HCT116 (cell line): ENCODE results near the gene UBE2F. TPM values are rescaled to one million over a fixed set of nuclear protein-coding genes. Genes with fewer than 3 reads are reported as not detected.

Experiments
- ATAC-seq: fragments of 200-7000 bp; cut with Tn5 transposase; 2 replicates; pipeline ENCODE4 v1.9.1; 2020; ENCODE audit warnings: mild to moderate bottlenecking, moderate library complexity
- BruUV-seq: library from RNA; stranded (reverse); fragments of 400-500 nt; replicated peaks from 2 replicates; lab custom pipeline; 2021; lab: Mats Ljungman, UMichigan
- CTCF ChIA-PET: fragments of 300-600 bp; sonication (Branson Sonifier 250); formaldehyde crosslinking; loops from one replicate; lab custom pipeline; 2021; ENCODE audit warnings: antibody characterized with exemption; lab: Charles Lee
- POLR2A ChIA-PET: fragments of 300-600, 350-600 bp; sonication (Branson Sonifier 250); formaldehyde crosslinking; loops from one replicate; lab custom pipeline; 2021; ENCODE audit warnings: antibody characterized with exemption; lab: Charles Lee
- RAD21 ChIA-PET, 2 experiments: fragments of 300-600 bp; sonication (Branson Sonifier 250); formaldehyde crosslinking; loops; one replicate each; lab custom pipeline; 2023; ENCODE audit warnings: low total read pairs in 2 of 2; ENCODE audit not compliant: uncharacterized antibody in 2 of 2, unreplicated experiment in 2 of 2, low non-redundant PET in 1 of 2; lab: Charles Lee
- DNase-seq: peaks from one replicate; pipeline ENCODE4 v3.0.0-alpha.2; 2010; ENCODE audit warnings: low read depth, low spot score
- H2AFZ ChIP-seq: fragments of 200-600 bp; shearing (Covaris generic), sonication (generic); 2 replicates; pipeline ENCODE4 v1.6.1; 2017; ENCODE audit warnings: low read depth, mixed run types, mixed read lengths, antibody characterized with exemption, low read length; ENCODE audit not compliant: poor library complexity, severe bottlenecking
- H3K27ac ChIP-seq: 2 replicates; pipeline ENCODE4 v1.5.1; 2012; ENCODE audit warnings: low read depth, low read length
- H3K27me3 ChIP-seq: fragments of 200-600 bp; sonication (generic); 2 replicates; pipeline ENCODE4 v1.6.1; 2016; ENCODE audit warnings: mixed run types, low read length, mixed read lengths; ENCODE audit not compliant: insufficient read depth
- H3K36me3 ChIP-seq, 2 experiments: fragments of 200-500 bp in 1 of 2; fragments of 200-600 bp in 1 of 2; sonication (Bioruptor generic) in 1 of 2; sonication (generic) in 1 of 2; 2 replicates each; pipeline versions ENCODE4 v1.5.1 to v1.6.1; 2014 to 2016; ENCODE audit warnings: low read length in 2 of 2, inconsistent platforms in 1 of 2, mixed read lengths in 1 of 2, mixed run types in 1 of 2; ENCODE audit not compliant: insufficient read depth in 2 of 2, control insufficient read depth in 1 of 2
- H3K4me1 ChIP-seq, 2 experiments: fragments of 200-600 bp in 1 of 2; sonication (generic) in 1 of 2; 2 replicates each; pipeline versions ENCODE4 v1.5.1 to v1.6.1; 2012 to 2017; ENCODE audit warnings: low read length in 2 of 2, inconsistent platforms in 1 of 2, mild to moderate bottlenecking in 1 of 2, mixed read lengths in 1 of 2, mixed run types in 1 of 2, moderate library complexity in 1 of 2; ENCODE audit not compliant: insufficient read depth in 2 of 2, control insufficient read depth in 1 of 2
- H3K4me2 ChIP-seq: fragments of 200-600 bp; sonication (generic); 2 replicates; pipeline ENCODE4 v1.6.1; 2017; ENCODE audit warnings: mixed run types, low read length, mixed read lengths
- H3K4me3 ChIP-seq, 2 experiments: fragments of 200-600 bp in 1 of 2; sonication (generic) in 1 of 2; replicated peaks in 1 of 2; 2 replicates each; pipeline ENCODE4 v1.5.1; 2011 to 2016; ENCODE audit warnings: low read length in 2 of 2, control low read depth in 1 of 2, low read depth in 1 of 2, mild to moderate bottlenecking in 1 of 2, mixed read lengths in 1 of 2, mixed run types in 1 of 2
- H3K79me2 ChIP-seq: fragments of 200-600 bp; sonication (generic); 2 replicates; pipeline ENCODE4 v1.6.1; 2017; ENCODE audit warnings: mild to moderate bottlenecking, mixed run types, low read length, moderate library complexity, mixed read lengths; ENCODE audit not compliant: insufficient read depth
- H3K9ac ChIP-seq: fragments of 200-600 bp; sonication (generic); 2 replicates; pipeline ENCODE4 v1.6.1; 2016; ENCODE audit warnings: low read length, mixed read lengths
- H3K9me2 ChIP-seq: fragments of 200-600 bp; sonication (generic), shearing (Covaris generic); 2 replicates; pipeline ENCODE4 v1.6.1; 2017; ENCODE audit warnings: mixed run types, mild to moderate bottlenecking, moderate library complexity; ENCODE audit not compliant: insufficient read depth
- H3K9me3 ChIP-seq, 2 experiments: fragments of 200-500 bp in 1 of 2; fragments of 200-600 bp in 1 of 2; sonication (Bioruptor generic) in 1 of 2; sonication (generic) in 1 of 2; 2 replicates each; pipeline ENCODE4 v1.6.1; 2014 to 2017; ENCODE audit warnings: low read length in 2 of 2, mixed read lengths in 2 of 2, inconsistent platforms in 1 of 2, low read depth in 1 of 2, mild to moderate bottlenecking in 1 of 2, mixed run types in 1 of 2, moderate library complexity in 1 of 2; ENCODE audit not compliant: control insufficient read depth in 1 of 2, insufficient read depth in 1 of 2
- H4K20me1 ChIP-seq: fragments of 200-600 bp; sonication (generic), shearing (Covaris generic); 2 replicates; pipeline ENCODE4 v1.6.1; 2017; ENCODE audit warnings: mixed run types, mild to moderate bottlenecking, moderate library complexity; ENCODE audit not compliant: insufficient read depth
- CBX3 ChIP-seq: IDR thresholded peaks from 2 replicates; pipeline ENCODE4 v1.6.1; 2012; ENCODE audit warnings: low read depth
- CEBPB ChIP-seq: IDR thresholded peaks from 2 replicates; pipeline ENCODE4 v1.6.1; 2012; ENCODE audit warnings: low read depth
- ELF1 ChIP-seq: IDR thresholded peaks from 2 replicates; pipeline ENCODE4 v1.6.1; 2012; ENCODE audit warnings: low read depth, borderline replicate concordance
- EZH2 ChIP-seq: fragments of 200-600 bp; sonication (generic); IDR thresholded peaks from 2 replicates; pipeline ENCODE4 v1.6.1; 2017; ENCODE audit warnings: antibody characterized with exemption, mixed run types
- EZH2phosphoT487 ChIP-seq: fragments of 200-600 bp; IDR thresholded peaks from 2 replicates; pipeline ENCODE4 v1.6.1; 2018; ENCODE audit warnings: antibody characterized with exemption, borderline replicate concordance
- FOSL1 ChIP-seq: IDR thresholded peaks from 2 replicates; pipeline ENCODE4 v1.6.1; 2012; ENCODE audit warnings: low read depth
- JUND ChIP-seq: IDR thresholded peaks from 2 replicates; pipeline ENCODE4 v1.6.1; 2012
- POLR2A ChIP-seq: IDR thresholded peaks from 2 replicates; pipeline ENCODE4 v1.7.0; 2011; ENCODE audit warnings: borderline replicate concordance; ENCODE audit not compliant: insufficient read depth, insufficient read length; ENCODE audit errors: extremely low read depth
- POLR2AphosphoS5 ChIP-seq: IDR thresholded peaks from 2 replicates; pipeline ENCODE4 v1.6.1; 2011; ENCODE audit warnings: mild to moderate bottlenecking, low read depth, low read length, moderate library complexity
- RAD21 ChIP-seq: IDR thresholded peaks from 2 replicates; pipeline ENCODE4 v1.6.1; 2012; ENCODE audit warnings: low read depth, mild to moderate bottlenecking
- SIN3A ChIP-seq: IDR thresholded peaks from 2 replicates; pipeline ENCODE4 v1.6.1; 2012; ENCODE audit warnings: low read depth
- SP1 ChIP-seq: IDR thresholded peaks from 2 replicates; pipeline ENCODE4 v1.6.1; 2012; ENCODE audit warnings: low read depth
- SRF ChIP-seq: IDR thresholded peaks from 2 replicates; pipeline ENCODE4 v1.6.1; 2012; ENCODE audit warnings: low read depth
- TCF7L2 ChIP-seq: IDR thresholded peaks from 2 replicates; pipeline ENCODE4 v1.7.0; 2011; ENCODE audit warnings: borderline replicate concordance, inconsistent platforms; ENCODE audit not compliant: insufficient read depth, insufficient read length; ENCODE audit errors: extremely low read depth
- ZNF274 ChIP-seq: fragments of 200-500 bp; sonication (Bioruptor generic); IDR thresholded peaks from 2 replicates; pipeline ENCODE4 v1.6.1; 2014; ENCODE audit warnings: mild to moderate bottlenecking, low read depth, low read length, inconsistent platforms
- intact Hi-C: fragments of 100-400 bp; cut with micrococcal nuclease; formaldehyde crosslinking; loops from 2 replicates; pipeline ENCODE4 v1.10.0; 2022
- total RNA-seq: library from RNA; stranded (reverse); gene quantifications from one replicate; pipeline ENCODE4 v1.2.1, GENCODE V29; 2021; ENCODE audit not compliant: unreplicated experiment
- TF ChIP-seq, protein P1 (sequence below): IDR thresholded peaks from 2 replicates; pipeline ENCODE4 v1.6.1; 2012
- TF ChIP-seq, protein P2 (sequence below): IDR thresholded peaks from 2 replicates; pipeline ENCODE4 v1.6.1; 2012; ENCODE audit warnings: low read depth
- TF ChIP-seq, protein P3 (sequence below): IDR thresholded peaks from 2 replicates; pipeline ENCODE4 v1.6.1; 2012
- TF ChIP-seq, protein P4 (sequence below), 3 experiments: fragments of 200-600 bp in 1 of 3; sonication (generic) in 1 of 3; IDR thresholded peaks in 2 of 3; conservative IDR thresholded peaks in 1 of 3; 2 replicates each; pipeline ENCODE4 v1.5.1; 2012 to 2017; ENCODE audit warnings: low read depth in 2 of 3, low read length in 2 of 3, antibody characterized with exemption in 1 of 3, borderline replicate concordance in 1 of 3, control low read depth in 1 of 3, mild to moderate bottlenecking in 1 of 3, mixed read lengths in 1 of 3, mixed run types in 1 of 3, moderate library complexity in 1 of 3; ENCODE audit not compliant: insufficient read depth in 1 of 3
- TF ChIP-seq, protein P5 (sequence below): IDR thresholded peaks from 2 replicates; pipeline ENCODE4 v1.6.1; 2011; ENCODE audit warnings: mild to moderate bottlenecking, low read length, moderate library complexity; ENCODE audit not compliant: insufficient replicate concordance; ENCODE audit errors: extremely low read depth

Gene UBE2F
- total RNA-seq, 1 experiment from 2014 or later, result 32.8 TPM

DNA sequence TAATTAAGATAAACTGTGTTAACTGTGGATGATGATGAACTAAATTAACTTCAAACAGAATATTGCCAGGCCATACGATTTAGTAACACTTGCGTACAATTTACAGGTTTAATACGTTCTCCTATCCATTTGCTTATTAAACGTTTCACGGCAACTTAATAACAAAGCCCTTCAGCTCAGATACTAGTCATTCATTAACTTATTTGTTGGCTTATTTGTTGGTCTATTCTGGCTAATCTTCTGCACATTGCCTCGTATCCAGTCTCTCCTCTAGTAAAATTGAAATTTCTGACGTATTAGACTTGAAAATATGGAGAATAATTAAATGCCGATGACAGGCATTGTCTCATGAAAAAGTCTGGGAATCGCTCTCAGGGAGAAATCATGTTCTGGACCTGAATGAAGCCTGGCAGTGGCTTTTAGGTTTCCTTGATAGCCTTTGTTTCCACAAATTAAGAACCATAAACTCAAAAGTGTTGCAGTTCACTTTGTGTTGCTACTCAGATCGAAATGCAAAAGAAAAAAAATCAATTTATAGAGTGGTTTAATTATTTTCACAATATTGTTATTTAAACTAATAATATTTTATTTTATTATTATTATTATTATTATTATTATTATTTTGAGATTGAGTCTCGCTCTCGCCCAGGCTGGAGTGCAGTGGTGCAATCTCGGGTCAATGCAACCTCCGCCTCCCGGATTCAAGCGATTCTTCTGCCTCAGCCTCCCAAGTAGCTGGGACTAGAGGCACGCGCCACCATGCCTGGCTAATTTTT lies 98.4 kb downstream of the UBE2F start:
- TF ChIP-seq EZH2phosphoT487, result no peak
- TF ChIP-seq TCF7L2, result no peak
- TF ChIP-seq RAD21, result no peak
- TF ChIP-seq ELF1, result no peak
- TF ChIP-seq, protein P1, sequence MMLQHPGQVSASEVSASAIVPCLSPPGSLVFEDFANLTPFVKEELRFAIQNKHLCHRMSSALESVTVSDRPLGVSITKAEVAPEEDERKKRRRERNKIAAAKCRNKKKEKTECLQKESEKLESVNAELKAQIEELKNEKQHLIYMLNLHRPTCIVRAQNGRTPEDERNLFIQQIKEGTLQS, result no peak
- no peak for TF ChIP-seq FOSL1
- no peak for TF ChIP-seq SP1
- TF ChIP-seq, protein P2, sequence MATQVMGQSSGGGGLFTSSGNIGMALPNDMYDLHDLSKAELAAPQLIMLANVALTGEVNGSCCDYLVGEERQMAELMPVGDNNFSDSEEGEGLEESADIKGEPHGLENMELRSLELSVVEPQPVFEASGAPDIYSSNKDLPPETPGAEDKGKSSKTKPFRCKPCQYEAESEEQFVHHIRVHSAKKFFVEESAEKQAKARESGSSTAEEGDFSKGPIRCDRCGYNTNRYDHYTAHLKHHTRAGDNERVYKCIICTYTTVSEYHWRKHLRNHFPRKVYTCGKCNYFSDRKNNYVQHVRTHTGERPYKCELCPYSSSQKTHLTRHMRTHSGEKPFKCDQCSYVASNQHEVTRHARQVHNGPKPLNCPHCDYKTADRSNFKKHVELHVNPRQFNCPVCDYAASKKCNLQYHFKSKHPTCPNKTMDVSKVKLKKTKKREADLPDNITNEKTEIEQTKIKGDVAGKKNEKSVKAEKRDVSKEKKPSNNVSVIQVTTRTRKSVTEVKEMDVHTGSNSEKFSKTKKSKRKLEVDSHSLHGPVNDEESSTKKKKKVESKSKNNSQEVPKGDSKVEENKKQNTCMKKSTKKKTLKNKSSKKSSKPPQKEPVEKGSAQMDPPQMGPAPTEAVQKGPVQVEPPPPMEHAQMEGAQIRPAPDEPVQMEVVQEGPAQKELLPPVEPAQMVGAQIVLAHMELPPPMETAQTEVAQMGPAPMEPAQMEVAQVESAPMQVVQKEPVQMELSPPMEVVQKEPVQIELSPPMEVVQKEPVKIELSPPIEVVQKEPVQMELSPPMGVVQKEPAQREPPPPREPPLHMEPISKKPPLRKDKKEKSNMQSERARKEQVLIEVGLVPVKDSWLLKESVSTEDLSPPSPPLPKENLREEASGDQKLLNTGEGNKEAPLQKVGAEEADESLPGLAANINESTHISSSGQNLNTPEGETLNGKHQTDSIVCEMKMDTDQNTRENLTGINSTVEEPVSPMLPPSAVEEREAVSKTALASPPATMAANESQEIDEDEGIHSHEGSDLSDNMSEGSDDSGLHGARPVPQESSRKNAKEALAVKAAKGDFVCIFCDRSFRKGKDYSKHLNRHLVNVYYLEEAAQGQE, result no peak
- TF ChIP-seq, protein P3, sequence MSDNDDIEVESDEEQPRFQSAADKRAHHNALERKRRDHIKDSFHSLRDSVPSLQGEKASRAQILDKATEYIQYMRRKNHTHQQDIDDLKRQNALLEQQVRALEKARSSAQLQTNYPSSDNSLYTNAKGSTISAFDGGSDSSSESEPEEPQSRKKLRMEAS, result no peak
- no peak for TF ChIP-seq SIN3A
- TF ChIP-seq JUND, result no peak
- no peak for TF ChIP-seq CBX3
- TF ChIP-seq, protein P4, sequence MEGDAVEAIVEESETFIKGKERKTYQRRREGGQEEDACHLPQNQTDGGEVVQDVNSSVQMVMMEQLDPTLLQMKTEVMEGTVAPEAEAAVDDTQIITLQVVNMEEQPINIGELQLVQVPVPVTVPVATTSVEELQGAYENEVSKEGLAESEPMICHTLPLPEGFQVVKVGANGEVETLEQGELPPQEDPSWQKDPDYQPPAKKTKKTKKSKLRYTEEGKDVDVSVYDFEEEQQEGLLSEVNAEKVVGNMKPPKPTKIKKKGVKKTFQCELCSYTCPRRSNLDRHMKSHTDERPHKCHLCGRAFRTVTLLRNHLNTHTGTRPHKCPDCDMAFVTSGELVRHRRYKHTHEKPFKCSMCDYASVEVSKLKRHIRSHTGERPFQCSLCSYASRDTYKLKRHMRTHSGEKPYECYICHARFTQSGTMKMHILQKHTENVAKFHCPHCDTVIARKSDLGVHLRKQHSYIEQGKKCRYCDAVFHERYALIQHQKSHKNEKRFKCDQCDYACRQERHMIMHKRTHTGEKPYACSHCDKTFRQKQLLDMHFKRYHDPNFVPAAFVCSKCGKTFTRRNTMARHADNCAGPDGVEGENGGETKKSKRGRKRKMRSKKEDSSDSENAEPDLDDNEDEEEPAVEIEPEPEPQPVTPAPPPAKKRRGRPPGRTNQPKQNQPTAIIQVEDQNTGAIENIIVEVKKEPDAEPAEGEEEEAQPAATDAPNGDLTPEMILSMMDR (IDR thresholded peaks at IDR 0.05 in 2 of 3, conservative IDR thresholded peaks at IDR 0.05 in 1 of 3; ENCODE audit: borderline replicate concordance in 1 of 3, insufficient read depth in 1 of 3, low read depth in 2 of 3, low read length in 2 of 3), result no peak
- no peak for TF ChIP-seq SRF
- TF ChIP-seq EZH2, result no peak
- TF ChIP-seq POLR2AphosphoS5, result no peak
- TF ChIP-seq CEBPB, result no peak
- no peak for TF ChIP-seq ZNF274
- TF ChIP-seq POLR2A, result no peak
- TF ChIP-seq, protein P5, sequence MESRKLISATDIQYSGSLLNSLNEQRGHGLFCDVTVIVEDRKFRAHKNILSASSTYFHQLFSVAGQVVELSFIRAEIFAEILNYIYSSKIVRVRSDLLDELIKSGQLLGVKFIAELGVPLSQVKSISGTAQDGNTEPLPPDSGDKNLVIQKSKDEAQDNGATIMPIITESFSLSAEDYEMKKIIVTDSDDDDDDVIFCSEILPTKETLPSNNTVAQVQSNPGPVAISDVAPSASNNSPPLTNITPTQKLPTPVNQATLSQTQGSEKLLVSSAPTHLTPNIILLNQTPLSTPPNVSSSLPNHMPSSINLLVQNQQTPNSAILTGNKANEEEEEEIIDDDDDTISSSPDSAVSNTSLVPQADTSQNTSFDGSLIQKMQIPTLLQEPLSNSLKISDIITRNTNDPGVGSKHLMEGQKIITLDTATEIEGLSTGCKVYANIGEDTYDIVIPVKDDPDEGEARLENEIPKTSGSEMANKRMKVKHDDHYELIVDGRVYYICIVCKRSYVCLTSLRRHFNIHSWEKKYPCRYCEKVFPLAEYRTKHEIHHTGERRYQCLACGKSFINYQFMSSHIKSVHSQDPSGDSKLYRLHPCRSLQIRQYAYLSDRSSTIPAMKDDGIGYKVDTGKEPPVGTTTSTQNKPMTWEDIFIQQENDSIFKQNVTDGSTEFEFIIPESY, result no peak
- H3K9me2 ChIP-seq, result no peaks in the 10 kb centered on the region
- H3K9me3 ChIP-seq, result no peaks in the 10 kb centered on the region
- H2AFZ ChIP-seq, result no peak overlapping the region
- peaks cover 13 to 43% of the 10 kb centered on the region in 2 experiments; a peak in 3 of 4 replicates for H3K36me3 ChIP-seq
- BruUV-seq, result no TSS peak
- no peak overlapping the region for H3K27ac ChIP-seq
- RAD21 ChIA-PET, result no interaction called here
- intact Hi-C loops, result no loop called here
- no peaks in the 10 kb centered on the region for H4K20me1 ChIP-seq
- CTCF ChIA-PET, result no interaction called here
- DNase-seq (no peak), ATAC-seq (no peak)
- H3K79me2 ChIP-seq, result peaks cover 40% of the 10 kb centered on the region
- H3K9ac ChIP-seq, result no peak overlapping the region
- POLR2A ChIA-PET, result interaction anchor here (1.0 kb wide), 1 partner anchor 33 kb away, joined by 3 read pairs; no protein-coding TSS in a partner anchor
- H3K4me2 ChIP-seq, result no peak overlapping the region
- no peaks in the 10 kb centered on the region for H3K27me3 ChIP-seq
- peaks cover 3 to 13% of the 10 kb centered on the region in 2 experiments; a peak in 2 of 4 replicates for H3K4me1 ChIP-seq
- H3K4me3 ChIP-seq, result no peak overlapping the region
